GM18526 (cell line): ENCODE results near the gene PELI2.

ENCODE experiments used
- POLR2A ChIP-seq: IDR thresholded peaks from 3 replicates; pipeline ENCODE4 v1.6.1; 2011; ENCODE audit not compliant: insufficient read length; ENCODE audit errors: extremely low read depth

PELI2 gene

GRCh38 chr14:56147986-56148901 is 30.0 kb downstream of the PELI2 start:
- TF ChIP-seq POLR2A, result no peak

- TF ChIP-seq POLR2A, result no peak
Observed at GRCh38 chr14:56149151-56149550, 30.9 kb downstream of the PELI2 start.

- no peak for TF ChIP-seq POLR2A
Observed at GRCh38 chr14:56149995-56150394, 31.8 kb downstream of the PELI2 start.

GRCh38 chr14:56150645-56151345 is 32.6 kb downstream of the PELI2 start:
- no peak for TF ChIP-seq POLR2A

GRCh38 chr14:56152221-56152620 is 34.0 kb downstream of the PELI2 start:
- TF ChIP-seq POLR2A, result no peak

- no peak for TF ChIP-seq POLR2A
Observed at GRCh38 chr14:56153267-56153666, 35.1 kb downstream of the PELI2 start.

GRCh38 chr14:56154321-56154720 is 36.1 kb downstream of the PELI2 start:
- TF ChIP-seq POLR2A, result no peak

GRCh38 chr14:56156096-56156495 is 37.9 kb downstream of the PELI2 start:
- no peak for TF ChIP-seq POLR2A

- TF ChIP-seq POLR2A, result no peak
Observed at GRCh38 chr14:56159066-56159465, 40.9 kb downstream of the PELI2 start.

- no peak for TF ChIP-seq POLR2A
Observed at GRCh38 chr14:56160088-56160487, 41.9 kb downstream of the PELI2 start.

- TF ChIP-seq POLR2A, result no peak
Observed at GRCh38 chr14:56161658-56162057, 43.4 kb downstream of the PELI2 start.

- no peak for TF ChIP-seq POLR2A
Observed at GRCh38 chr14:56162476-56162875, 44.3 kb downstream of the PELI2 start.

GRCh38 chr14:56168007-56168616 is 49.9 kb downstream of the PELI2 start:
- TF ChIP-seq POLR2A, result no peak

- no peak for TF ChIP-seq POLR2A
Observed at GRCh38 chr14:56170028-56170427, 51.8 kb downstream of the PELI2 start.

- TF ChIP-seq POLR2A, result no peak
Observed at GRCh38 chr14:56170877-56171422, 52.7 kb downstream of the PELI2 start.

GRCh38 chr14:56172074-56172473 is 53.9 kb downstream of the PELI2 start:
- no peak for TF ChIP-seq POLR2A

- no peak for TF ChIP-seq POLR2A
Observed at GRCh38 chr14:56172571-56172971, 54.4 kb downstream of the PELI2 start.
